ENCODE measurements around the gene HMGCL. TPM values are rescaled to one million over a fixed set of nuclear protein-coding genes. Genes with fewer than 3 reads are reported as not detected.
A peak's percentile ranks its signal among the peaks of the same experiment; 100 is the strongest.

The HMGCL gene
- polyA plus RNA-seq, 1 experiment: 39.5 TPM

GRCh38 chr1:23772049-23772853 is 53.0 kb downstream of the HMGCL start:
- H3K27ac ChIP-seq (ENCODE audit: low read depth, low read length): no peak overlapping the region
- peak; percentile 59 for DNase-seq (ENCODE audit: low read depth, low spot score)
- no peak overlapping the region for H3K4me3 ChIP-seq (ENCODE audit: low read depth, low read length)
- no peaks in the 10 kb centered on the region for H3K27me3 ChIP-seq (ENCODE audit: control insufficient read depth, insufficient read depth, low read length)
- TF ChIP-seq, protein P1, sequence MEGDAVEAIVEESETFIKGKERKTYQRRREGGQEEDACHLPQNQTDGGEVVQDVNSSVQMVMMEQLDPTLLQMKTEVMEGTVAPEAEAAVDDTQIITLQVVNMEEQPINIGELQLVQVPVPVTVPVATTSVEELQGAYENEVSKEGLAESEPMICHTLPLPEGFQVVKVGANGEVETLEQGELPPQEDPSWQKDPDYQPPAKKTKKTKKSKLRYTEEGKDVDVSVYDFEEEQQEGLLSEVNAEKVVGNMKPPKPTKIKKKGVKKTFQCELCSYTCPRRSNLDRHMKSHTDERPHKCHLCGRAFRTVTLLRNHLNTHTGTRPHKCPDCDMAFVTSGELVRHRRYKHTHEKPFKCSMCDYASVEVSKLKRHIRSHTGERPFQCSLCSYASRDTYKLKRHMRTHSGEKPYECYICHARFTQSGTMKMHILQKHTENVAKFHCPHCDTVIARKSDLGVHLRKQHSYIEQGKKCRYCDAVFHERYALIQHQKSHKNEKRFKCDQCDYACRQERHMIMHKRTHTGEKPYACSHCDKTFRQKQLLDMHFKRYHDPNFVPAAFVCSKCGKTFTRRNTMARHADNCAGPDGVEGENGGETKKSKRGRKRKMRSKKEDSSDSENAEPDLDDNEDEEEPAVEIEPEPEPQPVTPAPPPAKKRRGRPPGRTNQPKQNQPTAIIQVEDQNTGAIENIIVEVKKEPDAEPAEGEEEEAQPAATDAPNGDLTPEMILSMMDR (IDR thresholded peaks at IDR 0.05; ENCODE audit: low read depth, low read length): peak; percentile 97
- POLR2A ChIA-PET: interaction anchor here (0.7 to 1.1 kb wide), 4 partner anchors 29 to 903 kb away, joined by 3 read pairs; partner anchors contain the start of gene ELOA
- CTCF ChIA-PET: interaction anchor here (0.6 to 2.5 kb wide), 31 partner anchors 8 to 299 kb away, joined by 3 to 43 read pairs (median 4); partner anchors contain the start of gene CNR2
- no peaks in the 10 kb centered on the region for H3K9me3 ChIP-seq (ENCODE audit: control insufficient read depth, insufficient read depth, low read length)

GRCh38 chr1:23768733-23769132 is 56.5 kb downstream of the HMGCL start:
- Histone ChIP-seq H3K9me3 (ENCODE audit: control insufficient read depth, insufficient read depth, low read length) (no peaks in the 10 kb centered on the region), H3K4me3 (ENCODE audit: low read depth, low read length) (no peak overlapping the region), H3K27ac (ENCODE audit: low read depth, low read length) (no peak overlapping the region), H3K27me3 (ENCODE audit: control insufficient read depth, insufficient read depth, low read length) (no peaks in the 10 kb centered on the region)
- ChIA-PET CTCF (interaction anchor here (0.7 kb wide), 1 partner anchor 757 kb away, joined by 3 read pairs; no protein-coding TSS in a partner anchor), POLR2A (interaction anchor here (1.0 kb wide), 1 partner anchor 9 kb away, joined by 4 read pairs; the partner anchor contains the start of gene PITHD1)
- DNase-seq (ENCODE audit: low read depth, low spot score): no peak
- TF ChIP-seq, protein P1 (IDR thresholded peaks at IDR 0.05; ENCODE audit: low read depth, low read length): no peak

DNA sequence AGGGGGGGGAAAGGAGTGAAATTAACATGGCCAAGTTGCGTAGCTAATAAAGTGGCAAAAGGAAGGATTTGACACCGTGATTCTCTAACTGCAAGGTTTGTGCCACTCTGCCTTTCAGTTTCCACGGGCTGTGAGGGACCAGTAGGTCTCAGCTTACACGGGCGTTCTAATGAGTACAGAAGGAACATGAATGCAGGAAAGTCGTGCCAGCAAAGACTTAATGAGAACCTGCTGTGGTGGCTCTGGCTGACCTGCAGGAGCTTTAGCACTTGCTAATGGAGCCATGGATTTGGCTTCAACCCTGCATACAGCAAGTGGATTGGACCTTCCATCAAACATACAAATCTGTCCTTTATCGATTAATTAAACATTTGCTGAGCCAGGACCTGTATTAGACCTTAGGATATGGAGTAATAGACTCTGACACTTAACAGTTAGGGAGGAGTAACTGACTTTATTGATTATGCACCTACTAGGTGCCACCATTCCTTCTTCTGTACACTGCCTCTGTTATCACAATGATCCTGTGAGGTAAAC is 62.1 kb downstream of the HMGCL start:
- TF ChIP-seq, protein P1 (IDR thresholded peaks at IDR 0.05; ENCODE audit: low read depth, low read length): no peak
- no peaks in the 10 kb centered on the region for H3K9me3 ChIP-seq (ENCODE audit: control insufficient read depth, insufficient read depth, low read length)
- CTCF ChIA-PET: interaction anchor here (1.6 to 3.0 kb wide), 3 partner anchors 9 to 11 kb away, joined by 3 to 12 read pairs (median 4); no protein-coding TSS in a partner anchor
- H3K27ac ChIP-seq (ENCODE audit: low read depth, low read length): peak overlapping the region; percentile 21
- no peaks in the 10 kb centered on the region for H3K27me3 ChIP-seq (ENCODE audit: control insufficient read depth, insufficient read depth, low read length)
- H3K4me3 ChIP-seq (ENCODE audit: low read depth, low read length): no peak overlapping the region
- POLR2A ChIA-PET: interaction anchor here (0.5 kb wide), 1 partner anchor 205 kb away, joined by 3 read pairs; no protein-coding TSS in a partner anchor
- no peak for DNase-seq (ENCODE audit: low read depth, low spot score)

DNA sequence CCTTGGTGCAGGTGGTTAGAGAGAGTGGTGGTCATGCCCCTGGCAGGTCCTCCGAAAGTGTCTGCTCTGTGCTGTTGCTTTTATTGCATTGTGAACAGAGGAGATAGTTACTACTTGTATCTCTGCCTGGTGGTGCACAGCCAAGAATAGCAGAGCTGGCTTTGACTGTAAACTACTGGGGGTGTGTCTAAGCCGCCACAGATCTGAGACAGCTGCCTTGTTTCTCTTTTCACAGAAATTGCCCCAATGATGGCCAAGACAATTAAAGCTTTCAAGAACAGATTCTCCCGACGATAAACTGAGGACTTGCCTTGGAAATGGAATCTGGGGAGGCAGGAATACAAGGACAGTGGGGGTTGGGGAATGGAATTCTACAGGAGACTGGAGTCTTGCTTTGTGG is 66.0 kb downstream of the HMGCL start:
- TF ChIP-seq, protein P1 (IDR thresholded peaks at IDR 0.05; ENCODE audit: low read depth, low read length): no peak
- CTCF ChIA-PET: interaction anchor here (2.6 kb wide), 1 partner anchor 13 kb away, joined by 9 read pairs; no protein-coding TSS in a partner anchor
- POLR2A ChIA-PET: interaction anchor here (0.7 kb wide), 1 partner anchor 66 kb away, joined by 6 read pairs; no protein-coding TSS in a partner anchor
- Histone ChIP-seq H3K9me3 (ENCODE audit: control insufficient read depth, insufficient read depth, low read length) (no peaks in the 10 kb centered on the region), H3K27ac (ENCODE audit: low read depth, low read length) (no peak overlapping the region), H3K4me3 (ENCODE audit: low read depth, low read length) (no peak overlapping the region), H3K27me3 (ENCODE audit: control insufficient read depth, insufficient read depth, low read length) (no peaks in the 10 kb centered on the region)
- no peak for DNase-seq (ENCODE audit: low read depth, low spot score)
